GM21423 (cell line): ENCODE measurements around the gene CUX1.

Source experiments
- ATAC-seq: cut with Tn5 transposase; IDR thresholded peaks from one replicate; pipeline ENCODE4 v1.9.1; 2021; ENCODE audit warnings: mild to moderate bottlenecking, moderate library complexity; ENCODE audit not compliant: unreplicated experiment

CUX1 gene

DNA sequence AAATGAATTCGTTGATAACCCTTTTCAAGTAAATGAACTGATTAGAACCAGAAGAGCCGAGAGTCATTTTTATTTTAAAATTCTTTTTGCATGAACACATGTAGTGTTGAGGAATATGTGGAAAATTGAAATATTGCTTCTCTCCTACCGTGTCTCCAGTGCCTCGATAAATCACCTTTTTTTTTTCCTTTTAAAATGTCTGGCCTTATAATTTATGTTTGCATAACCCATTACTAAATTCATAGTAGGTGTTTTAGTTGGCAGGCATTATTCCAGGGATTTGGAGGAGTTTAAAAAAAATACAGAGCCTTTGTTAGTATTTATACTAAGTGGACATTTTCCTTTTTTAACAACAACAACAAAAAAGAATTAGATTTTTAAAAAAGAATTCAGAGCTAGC lies 115.6 kb downstream of the CUX1 start:
- no peak for ATAC-seq

DNA sequence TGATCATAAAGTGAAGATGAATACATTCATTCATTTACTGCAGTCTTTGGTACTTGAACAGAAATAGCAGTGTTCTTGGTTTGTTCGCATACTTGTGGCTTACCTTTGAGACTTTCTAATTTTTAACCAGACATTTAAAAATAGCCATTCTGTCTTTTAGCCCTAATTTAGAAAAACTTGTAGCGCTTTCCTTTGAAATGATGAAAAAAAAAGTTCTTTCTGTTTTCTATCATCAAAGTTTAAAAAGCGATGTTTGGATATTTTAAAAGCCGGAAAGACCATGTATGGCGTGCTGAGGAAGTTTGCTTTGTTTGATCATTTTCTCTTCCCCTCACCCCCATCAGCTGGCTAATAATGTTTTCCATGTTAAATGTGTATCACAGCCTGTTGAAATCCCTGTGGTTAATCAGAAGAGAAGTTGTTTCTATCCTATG lies 116.3 kb downstream of the CUX1 start:
- ATAC-seq = no peak

DNA sequence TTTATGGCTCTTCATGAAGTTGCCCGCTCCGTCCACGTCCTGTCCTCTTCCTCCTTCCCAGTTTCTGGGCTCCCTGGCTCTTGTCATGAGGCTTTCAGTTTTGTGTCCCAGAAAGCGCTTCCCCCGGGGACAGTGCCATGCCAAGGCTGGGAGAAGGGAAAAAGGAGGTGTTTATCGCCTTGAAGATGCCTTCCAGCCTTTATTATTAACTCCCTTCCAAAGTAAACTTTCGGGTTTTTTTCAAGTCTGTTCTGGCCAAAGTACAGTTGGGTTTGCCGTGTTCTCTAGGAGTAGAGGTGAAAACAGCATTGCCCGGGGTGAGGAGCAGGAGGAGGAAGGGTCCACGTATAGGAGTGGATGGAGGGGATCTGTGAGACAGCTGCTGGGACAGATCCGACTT lies 117.2 kb downstream of the CUX1 start:
- ATAC-seq = no peak

DNA sequence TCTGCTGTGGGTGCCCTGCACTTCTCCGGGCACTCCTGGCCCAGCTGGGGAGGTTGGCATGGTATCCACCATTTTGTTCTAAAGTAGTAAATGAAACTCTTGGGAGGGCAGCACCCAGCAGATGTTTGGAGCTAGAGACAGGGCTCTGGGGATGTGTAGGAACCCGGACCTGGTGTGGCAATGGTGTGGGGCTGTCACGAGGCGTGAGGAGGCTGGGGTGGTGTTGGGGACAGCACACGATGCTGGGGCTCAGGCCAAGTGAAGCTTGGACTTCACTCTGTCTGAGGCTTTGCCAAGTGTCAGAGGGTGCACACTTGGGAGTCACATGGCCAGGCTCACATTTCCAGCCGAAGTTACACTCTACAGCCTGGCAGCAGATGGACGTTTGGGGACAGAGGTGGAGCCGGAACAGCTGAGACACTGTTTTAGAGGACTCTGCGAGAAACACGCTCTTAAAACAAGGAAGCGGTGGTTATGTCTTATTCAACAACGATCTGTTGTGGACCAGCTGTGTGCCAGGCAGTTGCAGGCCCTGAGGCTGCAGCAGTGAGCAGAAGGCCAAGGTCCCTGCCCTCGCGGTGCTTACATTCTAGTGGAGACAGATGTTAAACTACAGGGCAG lies 118.2 kb downstream of the CUX1 start:
- ATAC-seq = no peak

DNA sequence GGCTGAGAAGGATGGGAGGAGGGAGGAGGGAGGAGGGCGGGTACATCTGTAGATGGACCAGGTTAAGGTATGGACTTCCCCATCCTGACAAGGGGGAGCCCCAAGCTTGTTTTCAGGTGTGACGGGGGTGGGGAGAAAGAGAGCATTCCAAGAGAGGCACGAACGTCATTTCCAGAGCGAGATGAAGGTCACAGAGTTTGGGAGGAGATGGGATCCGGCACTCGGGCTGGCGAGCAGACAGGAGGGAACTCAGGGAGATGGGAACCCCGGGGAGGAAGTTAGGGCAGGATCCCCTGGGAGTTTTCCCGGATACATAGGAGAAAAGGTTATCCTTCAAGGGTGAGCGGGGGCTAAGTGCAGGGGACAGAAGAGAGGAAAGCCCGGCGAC lies 118.8 kb downstream of the CUX1 start:
- no peak for ATAC-seq

DNA sequence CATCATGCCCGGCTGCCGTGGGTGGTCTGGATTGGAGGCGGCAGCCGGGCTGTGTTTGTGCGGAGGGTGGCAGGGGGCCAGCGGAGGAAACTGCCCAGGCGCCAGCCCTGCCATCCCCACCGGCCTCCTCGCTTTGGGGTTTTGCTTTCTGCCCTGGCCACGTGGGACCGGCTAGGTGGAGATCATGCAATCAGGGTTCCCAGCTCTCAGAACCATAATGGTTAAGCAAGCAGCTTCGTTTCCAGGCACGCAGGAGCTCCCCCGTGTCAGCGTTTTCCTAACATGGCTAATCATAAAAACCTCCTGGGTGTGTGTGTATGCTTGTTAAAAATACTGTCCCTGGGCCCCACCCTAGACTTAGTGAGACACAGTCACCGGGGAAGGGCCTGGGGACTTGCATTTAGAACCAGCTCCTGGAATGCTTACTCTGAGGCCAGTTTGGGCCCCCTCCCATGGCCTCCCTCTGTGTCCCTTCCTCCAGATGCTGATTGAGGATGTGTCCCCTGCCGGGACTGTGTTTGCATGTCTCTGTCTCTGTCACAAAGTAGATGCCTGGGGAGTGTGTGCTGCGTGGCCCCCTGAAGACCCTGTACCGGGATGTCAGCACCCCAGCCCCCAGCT lies 119.3 kb downstream of the CUX1 start:
- ATAC-seq = no peak

DNA sequence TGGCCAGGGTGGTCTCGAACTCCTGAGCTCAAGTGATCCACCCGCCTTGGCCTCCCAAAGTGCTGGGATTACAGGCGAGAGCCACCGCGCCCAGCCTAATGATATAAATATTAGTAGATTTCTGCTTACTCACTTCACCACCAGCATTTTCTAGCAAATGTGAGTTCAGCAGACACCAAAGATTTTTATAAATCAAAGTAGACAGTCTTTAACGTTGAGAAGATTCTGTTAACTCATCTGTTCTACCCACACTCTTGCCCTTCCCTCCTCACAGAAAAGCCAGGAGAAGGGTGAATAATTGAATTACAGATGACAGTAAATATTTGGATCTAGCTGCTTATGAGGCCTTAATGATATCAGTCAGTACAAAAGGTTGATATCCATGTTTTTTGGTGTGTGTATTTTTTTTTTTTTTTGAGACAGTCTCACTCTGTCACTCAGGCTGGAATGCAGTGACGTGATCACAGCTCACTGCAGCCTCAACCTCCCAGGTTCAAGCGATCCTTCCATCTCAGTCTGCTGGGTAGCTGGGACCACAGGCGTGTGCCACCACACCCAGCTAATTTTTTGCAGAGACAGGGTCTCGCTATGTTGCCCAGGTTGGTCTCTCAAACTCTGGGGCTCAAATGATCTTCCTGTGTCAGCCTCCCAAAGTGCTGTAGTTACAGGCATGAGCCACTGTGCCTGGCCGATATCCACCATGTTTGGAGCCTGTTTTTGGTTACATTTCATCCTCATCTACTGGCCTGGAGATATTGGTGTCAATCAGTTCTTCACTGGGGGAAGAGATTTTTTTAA lies 120.5 kb downstream of the CUX1 start:
- ATAC-seq = no peak

DNA sequence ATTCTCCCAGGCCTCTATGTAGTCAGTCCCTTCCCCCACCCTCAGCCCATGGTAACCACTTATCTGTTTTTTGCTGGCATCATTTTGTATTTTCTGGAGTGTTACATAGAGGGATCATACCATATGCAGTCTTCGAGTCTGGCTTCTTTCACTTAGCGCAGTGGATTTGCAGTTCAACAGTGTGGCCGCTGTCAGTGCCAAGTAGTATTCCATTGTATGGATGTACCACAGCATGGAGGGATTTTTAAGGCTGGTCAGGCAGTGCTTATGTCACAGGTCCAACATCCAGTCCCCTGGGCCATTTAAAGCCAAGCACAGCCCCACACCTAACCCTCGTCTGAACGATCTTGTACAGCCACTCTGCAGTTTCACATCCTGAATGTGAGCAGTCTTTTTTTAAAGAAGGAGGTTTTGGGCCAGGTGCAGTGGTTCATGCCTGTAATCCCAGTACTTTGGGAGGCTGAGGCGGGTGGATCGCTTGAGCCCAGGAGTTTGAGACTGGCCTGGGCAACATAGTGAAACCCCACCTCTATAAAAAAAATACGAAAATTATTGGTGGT lies 121.8 kb downstream of the CUX1 start:
- ATAC-seq = peak; percentile 52

DNA sequence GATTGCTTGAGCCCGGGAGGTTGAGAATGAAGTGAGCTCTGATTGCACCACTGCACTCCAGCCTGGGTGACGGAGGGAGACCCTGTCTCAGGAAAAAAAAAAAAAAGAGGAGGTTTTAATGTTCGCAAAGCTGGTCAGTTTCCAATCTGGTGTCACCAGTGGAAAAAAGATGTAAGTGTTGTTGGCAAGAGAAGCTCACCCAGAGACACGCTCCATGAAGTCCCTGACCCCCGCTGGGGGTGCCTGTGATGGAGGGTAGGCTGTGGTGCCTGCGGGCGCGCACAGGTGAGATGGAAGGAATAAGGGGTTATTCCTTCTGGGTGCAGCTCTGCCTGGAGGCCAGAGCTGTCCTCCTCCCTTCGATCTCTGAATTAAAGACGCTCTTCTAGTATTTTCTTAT lies 122.7 kb downstream of the CUX1 start:
- ATAC-seq = no peak

DNA sequence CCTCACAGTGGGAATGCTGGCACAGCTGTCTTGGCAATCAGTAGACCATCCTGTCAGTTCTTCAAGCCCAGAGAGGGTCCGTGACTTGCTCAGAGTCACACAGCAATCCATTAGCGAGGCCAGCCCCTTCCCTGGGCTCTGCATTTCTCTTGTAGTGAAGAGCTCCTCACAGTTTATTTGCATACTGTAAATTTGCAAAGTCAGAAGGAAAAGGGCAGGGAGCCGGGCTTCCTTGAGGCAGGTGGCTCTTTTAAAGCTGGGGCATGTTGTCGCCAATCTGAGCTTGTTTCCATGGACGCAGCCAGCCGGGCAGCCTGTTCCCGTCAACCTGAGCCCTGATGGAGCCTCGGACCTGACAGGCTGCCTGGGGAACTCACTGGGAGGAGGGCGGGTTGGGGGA lies 123.4 kb downstream of the CUX1 start:
- no peak for ATAC-seq

DNA sequence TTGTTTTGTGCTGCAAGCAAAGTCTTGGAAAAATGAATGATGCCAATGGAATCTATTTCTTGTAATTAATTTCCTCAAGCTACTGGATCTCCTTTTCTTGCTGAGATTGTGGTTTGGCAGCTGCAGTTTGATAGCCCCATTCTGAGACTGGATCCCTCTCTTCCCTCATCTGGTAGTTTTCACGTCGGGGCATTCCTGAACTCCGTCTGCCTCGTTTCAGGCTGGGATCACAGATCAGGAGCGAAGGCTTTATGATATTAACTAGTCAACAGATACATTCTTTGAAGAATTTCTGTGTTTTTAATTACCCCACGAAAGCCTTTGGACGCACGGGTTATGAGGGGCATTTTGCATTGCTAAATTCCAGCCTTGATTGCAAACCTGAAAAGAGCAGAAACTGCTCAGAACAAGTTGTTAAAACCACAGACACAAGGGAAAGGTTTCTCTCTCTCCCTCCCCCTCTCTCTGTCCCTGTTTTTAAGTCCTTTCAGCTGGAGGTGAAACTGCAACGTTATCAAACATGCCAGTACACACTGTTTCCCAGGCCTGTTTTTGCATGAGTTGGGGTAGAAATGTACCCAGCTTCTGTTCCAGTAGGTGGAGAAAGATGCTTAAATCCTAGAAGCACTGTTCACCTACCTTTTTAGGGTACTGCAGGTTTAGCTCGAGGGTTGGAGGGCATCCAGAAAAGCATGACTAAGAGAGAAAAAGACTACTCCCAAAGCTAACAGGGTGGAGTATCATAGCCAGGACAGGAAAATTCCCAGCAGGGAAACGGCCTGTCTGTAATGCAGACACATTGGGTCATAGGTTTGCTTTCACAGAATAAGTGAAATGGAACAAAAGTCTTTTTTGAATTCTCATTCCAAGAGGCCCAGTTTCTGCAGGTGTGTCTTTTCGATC lies 124.3 kb downstream of the CUX1 start:
- ATAC-seq = no peak

DNA sequence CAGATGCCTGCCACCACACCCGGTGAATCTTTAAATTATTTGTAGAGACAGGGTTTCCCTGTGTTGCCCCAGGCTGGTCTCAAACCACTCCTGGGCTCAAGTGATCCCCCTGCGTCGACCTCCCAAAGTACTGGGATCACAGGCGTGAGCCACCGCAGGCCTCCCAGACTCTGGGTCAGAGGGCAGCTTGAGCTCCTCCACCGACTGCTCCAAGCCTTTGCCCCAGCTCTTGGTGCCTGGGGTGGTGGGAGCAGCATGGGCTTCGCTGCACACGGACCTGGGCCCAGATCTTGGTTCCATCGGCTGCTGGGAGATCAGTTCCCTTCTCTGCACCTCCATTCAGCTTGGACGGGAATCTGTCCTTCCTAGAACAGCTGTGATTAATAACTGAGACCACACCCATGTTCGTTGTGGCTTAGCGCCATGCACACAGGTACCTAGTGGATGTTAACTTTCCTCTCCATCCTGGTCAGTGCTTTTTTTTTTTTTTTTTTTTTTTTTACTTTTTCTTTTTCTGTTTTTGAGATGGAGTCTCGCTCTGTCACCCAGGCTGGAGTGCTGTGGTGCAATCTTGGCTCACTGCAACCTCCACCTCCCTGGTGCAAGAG lies 125.3 kb downstream of the CUX1 start:
- ATAC-seq = no peak

DNA sequence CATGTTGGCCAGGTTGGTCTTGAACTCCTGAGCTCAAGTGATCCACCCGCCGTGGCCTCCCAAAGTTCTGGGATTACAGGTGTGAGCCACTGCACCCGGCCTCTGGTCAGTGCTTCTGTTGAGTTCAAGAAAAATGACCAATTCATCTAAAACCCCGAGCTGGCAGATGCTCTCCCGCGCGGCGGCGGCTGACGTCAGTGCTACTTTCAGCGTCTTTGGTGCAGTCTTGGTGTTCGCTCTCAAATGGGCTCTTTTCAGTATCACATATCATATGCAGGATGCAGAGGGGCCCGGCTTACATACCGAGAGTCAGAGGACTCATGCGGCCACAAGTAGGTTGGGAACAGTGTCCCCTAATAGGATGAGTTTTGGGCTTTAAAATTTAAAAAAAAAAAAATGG lies 125.9 kb downstream of the CUX1 start:
- no peak for ATAC-seq

DNA sequence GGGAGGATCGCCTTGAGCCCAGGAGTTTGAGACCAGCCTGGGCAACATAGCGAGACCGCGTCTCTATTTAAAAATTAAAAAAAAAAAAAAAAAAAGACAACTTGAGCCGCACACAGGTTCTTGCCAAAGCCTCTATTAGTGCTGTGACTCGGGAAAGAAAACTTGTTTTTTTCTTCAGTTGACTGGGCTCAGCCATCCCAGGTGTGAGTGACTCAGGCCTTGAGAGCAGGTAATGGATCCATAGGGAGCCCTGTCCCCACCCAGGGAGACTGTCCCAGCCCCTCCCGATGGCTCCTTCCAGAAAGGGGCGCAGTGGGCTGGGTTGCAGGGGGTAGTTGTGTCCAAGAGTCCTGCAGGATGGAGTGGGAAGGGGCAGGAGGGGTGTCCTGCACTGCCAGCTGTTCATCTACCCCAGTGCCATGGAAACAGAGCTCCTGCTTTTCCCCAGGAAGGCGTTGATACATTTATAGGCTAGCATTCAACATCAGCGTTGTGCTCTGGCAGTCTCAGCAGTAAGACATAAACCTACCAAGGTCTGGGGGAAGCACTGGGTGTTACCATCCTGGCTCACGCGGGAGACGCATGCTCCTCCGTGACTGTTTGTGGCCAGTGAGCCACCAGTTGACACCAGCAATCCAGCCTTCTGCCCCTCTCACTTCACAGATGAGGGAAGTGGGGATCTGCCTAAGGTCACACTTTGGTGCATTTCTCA lies 126.6 kb downstream of the CUX1 start:
- no peak for ATAC-seq

DNA sequence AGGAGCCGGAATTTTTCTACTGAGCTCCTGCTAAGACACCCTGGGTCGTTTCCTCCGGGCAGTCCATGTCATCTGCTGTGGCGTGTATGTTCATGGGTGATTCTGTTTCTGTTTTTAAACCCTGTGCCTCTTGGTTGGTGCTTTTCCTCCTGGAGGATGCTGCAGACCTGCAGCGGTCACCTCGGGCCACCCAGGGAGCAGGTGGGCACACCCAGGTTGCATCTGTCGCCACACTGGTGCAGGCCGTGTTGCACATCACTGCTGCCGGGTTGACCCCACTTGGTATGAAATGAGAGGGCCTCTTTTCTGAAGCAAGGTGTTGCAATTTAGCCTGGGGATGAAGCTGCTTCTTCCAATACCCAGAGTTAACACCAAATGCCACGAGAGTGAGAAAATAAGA lies 127.2 kb downstream of the CUX1 start:
- ATAC-seq = no peak

DNA sequence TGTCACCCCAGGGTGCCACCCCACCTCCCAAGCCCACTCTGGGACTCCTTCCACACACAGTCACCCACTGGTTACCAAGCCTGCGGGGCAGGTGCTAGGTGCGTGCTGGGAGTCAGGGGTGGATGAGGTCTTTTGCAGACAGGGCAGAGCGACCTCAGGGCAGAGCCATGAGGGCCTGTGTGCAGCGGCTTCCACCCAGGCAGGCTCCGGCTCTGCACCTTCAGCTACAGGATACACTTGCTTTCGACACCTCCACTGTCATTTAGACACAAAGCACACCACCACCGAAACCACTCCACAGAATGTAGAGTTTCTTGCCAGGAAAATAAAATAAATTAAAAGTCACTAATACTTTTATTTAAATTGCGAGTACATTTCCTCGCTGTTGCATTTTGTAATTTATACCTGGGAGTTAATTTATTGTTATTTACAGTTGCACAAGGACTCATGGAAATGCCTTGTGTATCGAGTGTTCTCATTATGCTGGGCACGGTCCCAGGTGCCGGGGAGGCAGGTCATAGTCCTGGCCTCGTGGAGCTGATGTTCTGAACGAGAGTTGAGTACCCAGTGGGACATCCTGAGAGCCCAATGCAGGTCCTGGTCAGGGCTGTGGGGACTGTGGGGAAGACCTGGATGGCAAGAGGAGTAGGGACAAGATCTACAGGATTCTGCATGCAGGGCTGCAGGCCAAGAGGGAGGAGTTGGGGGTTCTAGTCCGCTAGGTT lies 127.8 kb downstream of the CUX1 start:
- no peak for ATAC-seq

DNA sequence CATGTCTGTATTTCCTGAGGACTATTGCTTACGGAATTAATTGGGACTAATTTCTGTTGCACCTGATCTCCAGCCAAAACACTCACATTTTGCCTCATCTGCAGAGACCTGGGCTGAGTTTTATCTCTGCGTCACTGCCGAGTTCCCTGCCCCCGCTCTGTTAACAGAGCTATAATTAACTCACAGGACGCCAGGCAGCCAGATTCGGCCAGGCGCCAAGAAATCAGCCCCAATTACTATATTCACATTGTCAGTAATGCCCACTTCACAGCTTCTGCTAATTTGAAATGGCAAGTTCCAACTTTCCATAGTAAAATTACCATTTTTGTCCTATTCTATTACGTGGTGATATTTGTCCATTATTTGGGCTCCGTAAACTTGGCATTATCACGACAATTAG lies 130.5 kb downstream of the CUX1 start:
- no peak for ATAC-seq

DNA sequence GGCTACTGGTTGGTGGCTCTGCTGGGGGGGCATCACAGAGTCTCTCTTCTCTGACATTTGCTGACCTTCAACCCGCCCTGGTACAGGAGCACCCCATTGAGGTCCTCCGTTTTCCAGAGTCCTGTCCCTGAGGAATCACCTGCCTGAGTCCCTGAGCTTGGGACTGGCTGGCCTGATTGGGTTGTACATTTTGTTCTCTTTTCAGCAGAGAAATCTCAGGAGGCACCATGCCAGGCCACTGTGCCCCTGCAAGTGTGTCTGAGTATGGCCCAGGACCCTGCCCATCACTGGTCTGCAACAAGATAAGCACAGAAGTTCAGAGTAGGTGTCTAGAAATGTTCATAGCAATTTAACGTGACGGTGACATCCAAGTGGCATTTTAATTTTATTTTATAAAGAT lies 131.2 kb downstream of the CUX1 start:
- ATAC-seq = no peak

DNA sequence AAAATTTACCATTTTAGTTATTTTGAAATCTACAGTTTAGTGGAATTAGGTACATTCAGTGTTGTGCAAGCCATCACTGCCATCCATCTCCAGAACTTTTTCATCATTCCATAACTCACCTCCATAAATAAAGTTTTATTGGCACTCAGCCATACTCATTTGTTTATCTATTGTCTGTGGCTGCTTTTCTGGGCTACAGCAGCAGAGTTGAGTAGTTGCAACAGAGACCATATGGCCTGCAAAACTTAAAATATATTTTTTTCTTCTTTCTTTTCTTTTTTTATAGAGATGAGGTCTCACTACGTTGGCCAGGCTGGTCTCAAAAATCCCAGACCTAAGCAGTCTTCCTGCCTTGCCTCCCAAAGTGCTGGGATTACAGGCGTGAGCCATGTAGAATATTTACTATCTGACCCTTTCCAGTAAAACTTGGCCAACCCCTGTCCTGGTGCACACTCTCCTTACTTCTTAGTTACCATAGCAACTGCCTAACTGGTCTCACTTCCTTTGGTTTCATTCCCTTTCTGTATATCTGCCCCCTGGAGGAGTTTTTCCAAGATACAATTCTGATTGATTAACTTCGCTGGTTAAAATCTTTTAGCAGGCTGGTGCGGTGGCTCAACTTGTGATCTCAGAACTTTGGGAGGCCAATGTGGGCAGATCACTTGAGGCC lies 133.2 kb downstream of the CUX1 start:
- ATAC-seq = no peak
